Activated CD4-positive, alpha-beta memory T cell treated with anti-CD3 and anti-CD28 coated beads for 36 hours (primary cell): Measurements from ENCODE around the gene C19orf12. TPM values are rescaled to one million over a fixed set of nuclear protein-coding genes. Genes with fewer than 3 reads are reported as not detected.
A peak's percentile ranks its signal among the peaks of the same experiment; 100 is the strongest.

Source experiments
- CTCF ChIA-PET: fragments of 350-600 bp; sonication (Branson Sonifier 250); formaldehyde crosslinking; loops from one replicate; lab custom pipeline; 2021; ENCODE audit warnings: antibody characterized with exemption, inconsistent platforms; lab: Charles Lee
- POLR2A ChIA-PET: fragments of 350-600 bp; sonication (Branson Sonifier 250); formaldehyde crosslinking; loops from one replicate; lab custom pipeline; 2021; ENCODE audit warnings: antibody characterized with exemption; lab: Charles Lee
- DNase-seq: peaks from one replicate; pipeline ENCODE4 v3.0.0-alpha.2; 2020
- H3K27ac Mint-ChIP-seq: one replicate; pipeline ENCODE4 v1.8.0; 2021; ENCODE audit warnings: mixed read lengths
- H3K27me3 Mint-ChIP-seq: one replicate; pipeline ENCODE4 v1.8.0; 2021; ENCODE audit warnings: mixed read lengths
- H3K36me3 Mint-ChIP-seq: one replicate; pipeline ENCODE4 v1.8.0; 2021; ENCODE audit warnings: mixed read lengths
- H3K4me1 Mint-ChIP-seq: one replicate; pipeline ENCODE4 v1.8.0; 2021; ENCODE audit warnings: low read depth, mixed read lengths
- H3K4me3 Mint-ChIP-seq: one replicate; pipeline ENCODE4 v1.8.0; 2021; ENCODE audit warnings: mild to moderate bottlenecking, mixed read lengths
- H3K9me3 Mint-ChIP-seq: one replicate; pipeline ENCODE4 v1.8.0; 2021; ENCODE audit warnings: mixed read lengths
- intact Hi-C: fragments of 100-400 bp; cut with micrococcal nuclease; formaldehyde crosslinking; loops from one replicate; pipeline ENCODE4 v1.15.1; 2023
- total RNA-seq, 2 experiments: library from RNA; stranded (reverse); gene quantifications; one replicate each; pipeline ENCODE4 v1.2.3, GENCODE V29; 2021

C19orf12 gene
- total RNA-seq, 2 experiments from 2014 or later = 32.6 to 32.8 TPM

DNA sequence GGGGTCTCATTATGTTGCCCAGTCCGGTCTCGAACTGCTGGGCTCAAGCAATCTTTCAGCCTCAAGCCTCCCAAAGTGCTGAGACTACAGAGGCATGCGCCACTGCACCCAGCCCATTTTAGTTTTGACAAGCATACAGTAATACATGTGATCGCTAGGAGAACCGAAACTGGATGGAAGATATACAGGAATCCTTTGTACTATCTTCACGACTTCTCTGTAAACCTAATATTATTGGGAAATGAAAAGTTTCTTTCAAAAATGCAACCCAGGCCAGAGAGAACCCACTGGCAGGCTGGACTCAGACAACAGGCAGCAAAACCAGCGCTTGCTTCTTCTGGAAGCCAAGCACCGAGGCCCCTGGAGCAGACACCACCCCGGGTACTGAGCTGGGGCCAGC lies 9.4 kb downstream of the C19orf12 start:
- Mint-ChIP-seq H3K36me3 (peaks cover 15% of the 10 kb centered on the region), H3K27me3 (no peaks in the 10 kb centered on the region), H3K4me1 (peaks cover 38% of the 10 kb centered on the region), H3K27ac (peak overlapping the region; percentile 95), H3K9me3 (no peaks in the 10 kb centered on the region), H3K4me3 (no peak overlapping the region)
- ChIA-PET CTCF (interaction anchor here (1.5 to 2.3 kb wide), 4 partner anchors 11 to 95 kb away, joined by 5 to 17 read pairs (median 8); no protein-coding TSS in a partner anchor), POLR2A (interaction anchor here (2.2 kb wide), 1 partner anchor 9 kb away, joined by 5 read pairs; the partner anchor contains the start of gene C19orf12)
- no peak for DNase-seq
- intact Hi-C loops = loop anchor here (1.0 kb wide), 1 partner anchor 9 kb away; no protein-coding TSS in a partner anchor

DNA sequence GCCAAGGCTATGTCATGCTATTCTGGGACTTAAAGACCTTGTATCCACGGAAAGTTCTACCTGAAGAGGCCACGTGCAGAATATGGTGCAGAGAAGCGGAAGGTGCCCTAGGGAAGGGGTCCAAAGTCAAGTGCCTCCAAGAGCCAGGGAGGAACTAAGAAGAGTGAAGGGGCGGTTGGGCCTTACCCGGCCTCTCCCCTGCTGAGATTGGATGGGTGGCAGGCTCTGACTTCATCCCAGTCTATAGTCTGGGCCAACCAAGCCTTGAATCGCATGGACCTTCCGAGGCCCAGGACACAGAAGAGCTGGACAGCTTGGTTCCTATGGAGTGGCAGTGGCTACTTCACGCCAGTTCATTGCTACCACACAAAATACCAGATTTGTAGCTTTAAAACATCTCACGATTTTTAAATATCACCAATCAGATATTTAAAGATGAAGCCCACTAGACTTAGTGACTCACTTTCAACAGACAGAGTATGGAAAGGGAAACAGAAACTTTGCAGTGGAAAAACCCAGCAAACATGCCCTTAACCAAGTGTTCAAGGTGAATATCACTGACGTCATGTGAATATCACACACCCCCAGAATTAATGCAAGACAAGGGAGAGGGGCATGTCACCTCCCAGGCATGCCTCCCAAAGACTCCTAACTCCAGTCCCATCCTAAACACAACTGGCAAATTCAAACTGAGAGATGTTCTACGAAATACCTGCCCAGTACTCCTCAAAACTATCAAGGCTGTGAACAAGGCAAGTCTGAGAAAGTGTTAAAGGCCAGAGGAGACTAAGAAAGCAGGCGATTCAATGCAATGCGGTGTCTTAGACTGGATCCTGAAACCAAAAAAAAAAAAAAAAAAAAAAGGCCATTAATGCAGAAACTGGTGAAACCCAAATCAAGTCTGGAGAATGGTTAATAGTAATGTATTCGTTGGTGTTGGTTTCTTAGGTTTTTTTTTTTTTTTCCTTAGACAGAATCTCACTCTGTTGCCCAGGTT lies 10.2 kb downstream of the C19orf12 start:
- peaks cover 31% of the 10 kb centered on the region for H3K4me1 Mint-ChIP-seq
- peaks cover 15% of the 10 kb centered on the region for H3K36me3 Mint-ChIP-seq
- no peak overlapping the region for H3K4me3 Mint-ChIP-seq
- no peaks in the 10 kb centered on the region for H3K9me3 Mint-ChIP-seq
- no peak for DNase-seq
- peak overlapping the region; percentile 95 for H3K27ac Mint-ChIP-seq
- ChIA-PET CTCF (interaction anchor here (0.7 to 2.8 kb wide), 4 partner anchors 10 to 442 kb away, joined by 3 to 23 read pairs (median 8); no protein-coding TSS in a partner anchor), POLR2A (interaction anchor here (2.2 kb wide), 1 partner anchor 10 kb away, joined by 5 read pairs; the partner anchor contains the start of gene C19orf12)
- no peaks in the 10 kb centered on the region for H3K27me3 Mint-ChIP-seq
- intact Hi-C loops = loop anchor here (1.0 kb wide), 1 partner anchor 9 kb away; no protein-coding TSS in a partner anchor

GRCh38 chr19:29702963-29703320 lies 12.1 kb downstream of the C19orf12 start:
- no peak overlapping the region for H3K27ac Mint-ChIP-seq
- CTCF ChIA-PET = interaction anchor here (2.8 kb wide), 1 partner anchor 14 kb away, joined by 23 read pairs; no protein-coding TSS in a partner anchor
- POLR2A ChIA-PET = no interaction called here
- intact Hi-C loops = no loop called here
- no peak overlapping the region for H3K4me3 Mint-ChIP-seq
- no peaks in the 10 kb centered on the region for H3K27me3 Mint-ChIP-seq
- H3K36me3 Mint-ChIP-seq = peaks cover 13% of the 10 kb centered on the region
- H3K4me1 Mint-ChIP-seq = peaks cover 25% of the 10 kb centered on the region
- no peak for DNase-seq
- no peaks in the 10 kb centered on the region for H3K9me3 Mint-ChIP-seq

DNA sequence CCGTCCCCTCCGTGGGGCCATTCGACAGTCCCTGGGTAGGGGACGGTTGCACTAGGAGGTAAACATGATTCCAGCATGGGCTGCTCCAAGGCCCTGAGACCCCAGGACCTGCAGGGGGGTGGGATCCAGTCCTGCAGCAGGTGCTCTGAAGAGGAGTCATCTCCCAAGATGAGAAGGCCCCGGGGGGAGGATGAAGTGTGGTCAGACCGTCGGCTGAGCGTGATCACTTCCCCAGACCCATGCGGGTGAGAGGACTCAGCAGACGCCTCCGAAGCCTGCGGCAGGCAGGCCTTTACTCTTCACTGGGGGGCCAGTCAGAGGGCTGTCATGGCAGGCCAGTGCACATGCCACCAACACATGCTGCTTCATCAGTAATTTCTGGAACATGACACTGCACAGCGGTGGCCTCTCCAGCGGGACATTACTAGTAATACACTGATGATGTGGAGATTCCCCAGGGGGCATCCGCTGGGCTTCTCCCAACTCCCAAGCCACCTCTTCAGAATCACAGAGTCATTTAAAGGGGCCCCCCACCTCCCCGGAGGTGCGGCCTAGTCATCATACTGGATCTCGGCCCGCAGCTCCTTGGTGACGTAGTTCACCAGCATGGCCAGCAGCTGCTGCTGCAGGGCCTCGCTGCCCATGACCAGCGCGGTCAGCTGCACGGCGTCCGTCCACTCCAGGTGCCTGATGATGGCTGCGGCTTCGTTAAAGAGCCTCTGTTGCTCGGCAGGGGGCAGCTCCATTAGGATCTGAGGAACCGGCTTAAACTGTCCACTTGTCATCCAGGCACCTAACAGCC lies 12.7 kb downstream of the C19orf12 start:
- POLR2A ChIA-PET = no interaction called here
- H3K27ac Mint-ChIP-seq = no peak overlapping the region
- no peaks in the 10 kb centered on the region for H3K9me3 Mint-ChIP-seq
- intact Hi-C loops = no loop called here
- no peak for DNase-seq
- CTCF ChIA-PET = interaction anchor here (2.8 kb wide), 1 partner anchor 14 kb away, joined by 23 read pairs; no protein-coding TSS in a partner anchor
- no peaks in the 10 kb centered on the region for H3K27me3 Mint-ChIP-seq
- no peak overlapping the region for H3K4me3 Mint-ChIP-seq
- peaks cover 25% of the 10 kb centered on the region for H3K4me1 Mint-ChIP-seq
- H3K36me3 Mint-ChIP-seq = peaks cover 10% of the 10 kb centered on the region

GRCh38 chr19:29700498-29700897 lies 14.6 kb downstream of the C19orf12 start:
- Mint-ChIP-seq H3K9me3 (no peaks in the 10 kb centered on the region), H3K27ac (peak overlapping the region; percentile 13), H3K36me3 (peaks cover 3% of the 10 kb centered on the region), H3K4me3 (no peak overlapping the region), H3K27me3 (no peaks in the 10 kb centered on the region), H3K4me1 (peaks cover 14% of the 10 kb centered on the region)
- CTCF ChIA-PET = interaction anchor here (0.6 to 2.5 kb wide), 4 partner anchors 10 to 94 kb away, joined by 3 to 12 read pairs (median 4); partner anchors contain the start of gene POP4
- intact Hi-C loops = no loop called here
- no peak for DNase-seq
- POLR2A ChIA-PET = interaction anchor here (0.9 kb wide), 1 partner anchor 95 kb away, joined by 3 read pairs; the partner anchor contains the start of gene POP4

GRCh38 chr19:29699861-29700260 lies 15.2 kb downstream of the C19orf12 start:
- Mint-ChIP-seq H3K9me3 (no peaks in the 10 kb centered on the region), H3K36me3 (peaks cover 3% of the 10 kb centered on the region), H3K4me3 (no peak overlapping the region), H3K27me3 (no peaks in the 10 kb centered on the region), H3K27ac (no peak overlapping the region), H3K4me1 (peaks cover 10% of the 10 kb centered on the region)
- intact Hi-C loops = no loop called here
- POLR2A ChIA-PET = interaction anchor here (0.9 kb wide), 1 partner anchor 94 kb away, joined by 3 read pairs; the partner anchor contains the start of gene POP4
- no peak for DNase-seq
- CTCF ChIA-PET = interaction anchor here (1.3 to 2.5 kb wide), 3 partner anchors 16 to 94 kb away, joined by 4 to 12 read pairs (median 5); partner anchors contain the start of gene POP4

GRCh38 chr19:29697523-29698261 lies 17.4 kb downstream of the C19orf12 start:
- intact Hi-C loops = no loop called here
- POLR2A ChIA-PET = no interaction called here
- Mint-ChIP-seq H3K27me3 (no peaks in the 10 kb centered on the region), H3K4me3 (no peak overlapping the region), H3K9me3 (no peaks in the 10 kb centered on the region), H3K4me1 (peaks cover 7% of the 10 kb centered on the region), H3K27ac (no peak overlapping the region), H3K36me3 (no peaks in the 10 kb centered on the region)
- no peak for DNase-seq
- CTCF ChIA-PET = interaction anchor here (1.6 kb wide), 1 partner anchor 19 kb away, joined by 7 read pairs; no protein-coding TSS in a partner anchor

DNA sequence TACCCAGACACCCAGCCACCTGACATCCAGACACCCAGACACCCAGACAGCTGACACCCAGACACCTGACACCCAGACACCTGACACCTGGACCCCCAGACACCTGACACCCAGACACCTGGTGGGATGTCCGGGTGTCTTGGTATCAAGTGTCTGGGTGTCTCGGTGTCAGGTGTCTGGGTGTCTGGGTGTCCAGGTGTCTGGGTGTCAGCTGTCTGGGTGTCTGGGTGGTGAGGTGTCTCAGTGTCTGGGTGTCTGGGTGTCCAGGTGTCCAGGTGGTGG lies 18.6 kb downstream of the C19orf12 start:
- Mint-ChIP-seq H3K9me3 (no peaks in the 10 kb centered on the region), H3K4me1 (peaks cover 7% of the 10 kb centered on the region), H3K27me3 (no peaks in the 10 kb centered on the region), H3K27ac (no peak overlapping the region), H3K36me3 (no peaks in the 10 kb centered on the region), H3K4me3 (no peak overlapping the region)
- DNase-seq = no peak
- CTCF ChIA-PET = interaction anchor here (1.0 kb wide), 1 partner anchor 86 kb away, joined by 3 read pairs; no protein-coding TSS in a partner anchor
- intact Hi-C loops = no loop called here
- POLR2A ChIA-PET = no interaction called here

GRCh38 chr19:29695765-29696564 lies 19.1 kb downstream of the C19orf12 start:
- POLR2A ChIA-PET = no interaction called here
- no peak overlapping the region for H3K27ac Mint-ChIP-seq

More at GRCh38 chr19:29695765-29696564, 19.1 kb downstream of the C19orf12 start:
- Mint-ChIP-seq H3K4me1 (peaks cover 9% of the 10 kb centered on the region), H3K27me3 (no peaks in the 10 kb centered on the region), H3K4me3 (no peak overlapping the region), H3K36me3 (no peaks in the 10 kb centered on the region), H3K9me3 (no peaks in the 10 kb centered on the region)
- intact Hi-C loops = no loop called here
- CTCF ChIA-PET = interaction anchor here (0.7 to 6.4 kb wide), 4 partner anchors 9 to 155 kb away, joined by 3 to 121 read pairs (median 7); partner anchors contain the start of gene C19orf12
- no peak for DNase-seq
